GM12872 (cell line): Measurements from ENCODE around the gene GPATCH3.

ENCODE experiments used
- TF ChIP-seq, protein P1 (sequence below): IDR thresholded peaks from 3 replicates; pipeline ENCODE4 v1.5.1; 2011; ENCODE audit warnings: low read depth, mild to moderate bottlenecking, low read length, moderate library complexity; ENCODE audit not compliant: insufficient read depth

Gene GPATCH3

DNA sequence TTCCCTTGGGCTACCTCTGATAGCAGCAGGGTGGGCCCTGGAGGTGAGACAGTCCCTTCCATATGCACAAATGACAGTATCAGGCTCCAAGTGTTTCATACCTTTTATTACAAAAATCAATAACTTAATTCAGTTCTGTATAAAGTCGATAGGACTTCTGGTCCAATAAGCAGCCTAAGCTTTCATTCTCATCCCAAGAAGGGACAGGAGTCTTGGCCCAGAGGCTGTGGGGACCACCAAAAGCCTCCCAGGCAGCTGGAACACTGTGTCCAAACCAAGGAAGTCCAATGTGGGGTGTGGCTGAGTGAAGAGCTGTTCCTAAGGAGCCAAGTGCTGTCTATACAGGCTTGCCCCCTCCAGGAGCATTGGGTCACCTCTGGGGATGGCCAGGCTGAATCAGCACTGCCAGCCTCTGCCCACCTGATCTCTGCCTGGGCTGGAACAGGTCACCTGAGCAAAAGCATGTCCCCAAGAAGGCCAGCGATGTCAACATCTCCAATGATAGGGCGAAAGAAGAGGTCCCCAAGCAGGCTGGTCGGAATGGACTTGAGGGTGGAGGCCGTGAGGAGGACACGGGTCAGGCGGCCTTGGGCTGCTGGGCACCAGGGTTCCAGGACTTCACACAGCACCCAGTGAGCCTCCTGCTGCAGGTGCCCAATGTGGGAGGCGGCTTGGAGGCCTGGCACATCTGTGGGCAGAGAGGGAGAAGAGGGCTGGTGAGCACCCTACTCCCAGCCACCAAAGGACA, 11.3 kb upstream of the GPATCH3 start:
- TF ChIP-seq, protein P1, sequence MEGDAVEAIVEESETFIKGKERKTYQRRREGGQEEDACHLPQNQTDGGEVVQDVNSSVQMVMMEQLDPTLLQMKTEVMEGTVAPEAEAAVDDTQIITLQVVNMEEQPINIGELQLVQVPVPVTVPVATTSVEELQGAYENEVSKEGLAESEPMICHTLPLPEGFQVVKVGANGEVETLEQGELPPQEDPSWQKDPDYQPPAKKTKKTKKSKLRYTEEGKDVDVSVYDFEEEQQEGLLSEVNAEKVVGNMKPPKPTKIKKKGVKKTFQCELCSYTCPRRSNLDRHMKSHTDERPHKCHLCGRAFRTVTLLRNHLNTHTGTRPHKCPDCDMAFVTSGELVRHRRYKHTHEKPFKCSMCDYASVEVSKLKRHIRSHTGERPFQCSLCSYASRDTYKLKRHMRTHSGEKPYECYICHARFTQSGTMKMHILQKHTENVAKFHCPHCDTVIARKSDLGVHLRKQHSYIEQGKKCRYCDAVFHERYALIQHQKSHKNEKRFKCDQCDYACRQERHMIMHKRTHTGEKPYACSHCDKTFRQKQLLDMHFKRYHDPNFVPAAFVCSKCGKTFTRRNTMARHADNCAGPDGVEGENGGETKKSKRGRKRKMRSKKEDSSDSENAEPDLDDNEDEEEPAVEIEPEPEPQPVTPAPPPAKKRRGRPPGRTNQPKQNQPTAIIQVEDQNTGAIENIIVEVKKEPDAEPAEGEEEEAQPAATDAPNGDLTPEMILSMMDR, result no peak

DNA sequence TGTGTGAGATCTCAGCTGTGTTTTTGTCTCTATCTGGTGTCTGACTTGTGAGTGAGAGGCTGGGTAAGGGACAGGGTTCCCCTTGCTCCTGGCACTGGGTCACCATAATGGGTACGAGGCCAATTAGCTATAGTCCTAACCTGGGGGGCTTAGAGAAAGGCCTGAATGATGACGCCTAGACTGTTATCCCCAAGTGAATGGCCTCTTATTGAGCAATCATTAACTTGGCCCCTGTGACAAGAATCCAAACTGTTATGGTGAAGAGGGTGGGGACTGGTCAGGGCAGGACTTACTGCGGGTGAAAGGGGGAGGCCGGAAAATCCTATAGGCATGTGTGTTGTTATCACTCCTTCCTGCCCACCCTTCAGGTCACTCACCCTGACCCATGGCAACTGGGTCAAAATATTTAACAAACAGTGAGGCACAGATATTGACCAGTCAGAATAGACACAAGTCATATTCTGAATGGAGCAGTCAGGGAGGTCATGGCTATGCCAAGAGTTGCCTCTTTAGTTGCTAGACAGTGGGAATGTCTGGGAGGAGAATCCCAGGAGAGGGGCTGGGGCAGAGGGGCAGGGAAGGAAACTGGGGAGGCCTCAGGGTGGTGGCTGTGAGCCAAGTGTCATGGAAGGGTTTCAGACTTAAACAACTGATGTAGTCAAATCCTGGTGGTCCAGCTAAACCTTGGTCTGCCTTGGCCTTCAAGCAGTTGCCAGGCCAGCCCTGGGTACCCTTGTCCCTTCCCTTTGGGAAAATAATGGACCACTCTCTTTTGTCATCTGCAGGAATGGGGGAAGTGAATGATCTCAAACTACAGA, 10.3 kb upstream of the GPATCH3 start:
- TF ChIP-seq, protein P1, result no peak

DNA sequence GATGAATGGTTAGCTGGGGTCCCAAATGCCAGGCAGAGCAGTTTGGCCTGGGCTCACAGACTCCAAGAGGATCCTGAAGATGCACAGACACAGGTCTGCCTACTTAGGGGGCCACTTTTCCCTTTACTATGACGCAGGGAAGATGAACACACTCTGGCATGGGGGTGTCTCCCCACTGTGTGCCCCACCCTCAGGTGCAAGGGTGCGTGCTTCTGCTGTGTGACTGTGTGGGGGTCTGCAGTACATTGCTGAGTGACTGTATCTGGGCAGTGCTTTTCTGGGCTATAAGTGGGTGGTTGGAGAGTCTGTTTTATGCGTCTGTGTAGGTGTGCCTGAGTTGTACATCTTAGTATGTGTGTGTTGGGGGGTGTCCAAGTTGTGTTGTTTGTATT, 9.7 kb upstream of the GPATCH3 start:
- TF ChIP-seq, protein P1, result no peak

DNA sequence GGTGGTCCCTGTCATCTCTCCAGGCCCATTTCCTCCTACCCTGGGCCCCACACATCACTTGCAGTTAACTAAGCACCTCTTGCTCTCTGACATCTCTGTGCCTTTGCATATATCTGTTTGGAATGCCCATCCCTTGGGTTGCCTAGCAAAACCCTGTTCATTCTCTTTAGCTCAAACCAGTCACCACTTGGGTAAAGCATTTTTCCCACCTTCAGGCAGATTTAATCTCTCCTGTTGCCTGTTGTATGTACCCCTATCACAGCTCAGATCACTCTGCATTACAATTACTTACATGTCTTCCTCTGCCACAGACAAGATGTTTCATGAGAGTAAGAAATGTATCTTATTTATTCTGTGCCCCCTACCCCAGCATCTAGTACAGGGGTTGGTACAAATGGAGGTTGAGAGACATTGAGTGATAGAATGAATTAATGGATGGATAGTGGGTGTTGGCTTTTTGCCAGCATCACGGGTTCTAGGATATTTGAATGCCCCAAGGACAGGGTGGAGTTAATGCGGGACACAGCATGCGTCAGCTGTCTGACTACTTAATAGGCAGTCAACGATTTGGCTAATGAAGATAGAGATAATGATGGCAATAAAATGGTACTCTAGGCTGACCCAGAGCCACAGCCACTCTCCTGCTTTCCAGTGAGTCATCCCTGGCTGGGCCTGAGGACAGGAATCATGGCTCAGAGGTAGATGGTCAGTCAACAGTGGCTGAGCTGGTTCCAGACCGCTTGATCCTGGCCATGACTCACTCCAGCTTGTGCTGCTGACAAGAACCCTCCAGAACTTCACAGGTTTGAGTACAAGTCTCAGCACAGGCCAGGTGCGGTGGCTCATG, 7.0 kb upstream of the GPATCH3 start:
- TF ChIP-seq, protein P1, result no peak

DNA sequence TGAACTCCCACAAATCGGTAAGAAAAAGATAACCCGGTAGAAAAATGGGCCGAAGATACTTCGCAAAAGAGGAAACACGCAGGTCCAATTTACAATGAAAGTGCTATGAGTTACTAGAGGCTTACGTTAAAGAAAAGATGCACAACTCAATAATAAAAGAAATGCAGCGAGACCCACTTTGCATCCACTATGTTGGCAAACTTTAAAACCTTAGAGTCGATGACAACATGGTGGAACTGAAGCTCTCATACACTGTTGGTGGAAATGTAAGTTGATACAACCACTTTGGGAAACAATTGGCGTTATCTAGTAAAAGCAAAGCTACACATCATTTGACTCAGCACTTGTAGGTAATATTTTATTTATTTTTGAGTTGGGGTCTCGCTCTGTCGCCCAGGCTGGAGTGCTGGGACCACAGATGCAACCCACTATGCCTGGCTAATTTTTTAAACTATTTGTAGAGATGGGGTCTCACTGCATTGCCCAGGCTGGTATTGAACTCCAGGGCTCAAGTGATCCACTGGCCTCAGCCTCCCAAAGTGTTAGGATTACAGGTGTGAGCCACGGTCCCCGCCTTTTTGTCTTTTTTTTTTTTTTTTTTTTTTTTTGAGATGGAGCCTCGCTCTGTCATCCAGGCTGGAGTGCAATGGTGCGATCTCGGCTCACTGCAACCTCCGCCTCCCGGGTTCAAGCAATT, 696 bp upstream of the GPATCH3 start:
- TF ChIP-seq, protein P1, result no peak

DNA sequence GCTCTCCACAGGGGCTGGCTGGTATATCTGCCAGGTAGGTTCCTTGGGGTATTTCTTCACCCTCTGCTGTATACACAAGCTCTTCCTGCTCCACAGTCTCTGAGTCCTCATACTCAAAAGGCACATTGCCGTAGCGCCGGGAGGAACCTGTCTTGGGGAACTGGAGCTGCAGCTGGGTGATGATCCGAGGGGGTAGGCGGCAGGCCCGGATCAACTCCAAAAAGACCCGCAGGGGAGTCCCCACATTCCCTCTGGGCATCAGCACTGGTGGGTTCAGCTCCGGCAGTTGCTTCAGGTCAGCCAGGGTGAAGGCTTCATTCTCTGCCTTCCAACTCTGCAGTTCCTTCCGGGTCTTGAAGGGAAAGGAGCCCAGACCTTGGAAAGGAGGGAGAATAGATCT, 2.9 kb downstream of the GPATCH3 start:
- TF ChIP-seq, protein P1, result no peak
